ENCODE measurements around the gene CRHR1. TPM values are rescaled to one million over a fixed set of nuclear protein-coding genes. Genes with fewer than 3 reads are reported as not detected.

Gene CRHR1
- polyA plus RNA-seq, 1 donor (not counting 4 experiments of a cell fraction or from before 2014, with no cell fraction given), result not detected

DNA sequence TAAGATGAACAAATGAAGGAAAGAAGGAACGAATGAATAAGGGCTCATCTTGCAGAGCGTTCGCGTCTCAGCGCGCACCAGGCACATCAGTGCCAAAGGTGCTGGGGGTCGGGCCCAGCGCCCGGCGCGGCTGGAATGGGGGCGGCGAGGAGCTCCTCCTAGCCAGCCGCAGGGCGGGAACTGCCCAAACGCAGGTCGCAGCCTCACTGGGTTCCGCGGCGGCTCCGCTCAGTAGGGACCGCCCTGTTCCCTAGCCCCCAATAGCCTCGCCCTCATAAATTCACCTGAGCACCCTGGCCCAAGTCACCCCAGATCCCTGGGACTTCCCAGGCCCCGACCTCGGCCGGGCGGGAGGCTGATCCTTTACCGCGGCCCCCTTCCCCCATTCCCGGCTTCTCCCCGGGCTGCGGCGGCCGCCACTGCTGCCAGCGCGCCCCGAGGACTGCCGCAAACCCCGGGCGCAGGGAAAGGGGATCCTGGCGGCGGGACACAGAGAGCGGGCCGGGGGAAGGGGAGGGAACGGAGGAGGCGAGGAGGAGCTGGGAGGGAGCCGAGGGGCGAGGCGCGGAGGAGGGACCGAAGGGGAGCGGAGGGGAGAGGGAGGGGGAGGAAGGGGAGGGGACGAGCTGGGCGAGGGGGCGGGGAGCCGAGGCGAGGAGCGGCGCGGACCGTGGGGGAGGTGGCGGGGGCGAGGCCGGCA, 377 bp upstream of the CRHR1 start:
- FAIRE-seq (no peak), DNase-seq (ENCODE audit: low read depth, low spot score) (no peak)
- Histone ChIP-seq H3K9me1 (ENCODE audit: control insufficient read depth, extremely low read depth, insufficient read depth, low read length) (no peaks in the 10 kb centered on the region), H3K9ac (ENCODE audit: control insufficient read depth, extremely low read depth, insufficient read depth, low read length) (no peak overlapping the region), H3K4me1 (ENCODE audit: control insufficient read depth, extremely low read depth, insufficient read depth, low read length) (peaks cover 7% of the 10 kb centered on the region), H3K79me2 (ENCODE audit: control insufficient read depth, insufficient read depth, low read length) (no peaks in the 10 kb centered on the region), H3K4me3 (ENCODE audit: control insufficient read depth in 2 of 3, extremely low read depth in 1 of 3, insufficient read depth in 2 of 3, low read depth in 1 of 3, low read length in 3 of 3) (peak overlapping the region in 1 of 3 experiments; percentile 23), H3K27me3 (ENCODE audit: control insufficient read depth, extremely low read depth, insufficient read depth, low read length) (peaks cover 86% of the 10 kb centered on the region), H3K36me3 (ENCODE audit: control insufficient read depth in 2 of 2, extremely low read depth in 1 of 2, insufficient read depth in 2 of 2, low read length in 2 of 2) (no peaks in the 10 kb centered on the region), H3K27ac (ENCODE audit: control insufficient read depth, insufficient read depth, low read length) (no peak overlapping the region), H3K4me2 (ENCODE audit: control insufficient read depth, extremely low read depth, insufficient read depth, low read depth, low read length) (no peak overlapping the region), H3K9me3 (ENCODE audit: control insufficient read depth, low read depth, low read length) (no peaks in the 10 kb centered on the region), H4K20me1 (ENCODE audit: control insufficient read depth, extremely low read depth, insufficient read depth, low read length) (no peaks in the 10 kb centered on the region), H2AFZ (ENCODE audit: control insufficient read depth, low read length) (no peak overlapping the region)
- TF ChIP-seq, protein P1, sequence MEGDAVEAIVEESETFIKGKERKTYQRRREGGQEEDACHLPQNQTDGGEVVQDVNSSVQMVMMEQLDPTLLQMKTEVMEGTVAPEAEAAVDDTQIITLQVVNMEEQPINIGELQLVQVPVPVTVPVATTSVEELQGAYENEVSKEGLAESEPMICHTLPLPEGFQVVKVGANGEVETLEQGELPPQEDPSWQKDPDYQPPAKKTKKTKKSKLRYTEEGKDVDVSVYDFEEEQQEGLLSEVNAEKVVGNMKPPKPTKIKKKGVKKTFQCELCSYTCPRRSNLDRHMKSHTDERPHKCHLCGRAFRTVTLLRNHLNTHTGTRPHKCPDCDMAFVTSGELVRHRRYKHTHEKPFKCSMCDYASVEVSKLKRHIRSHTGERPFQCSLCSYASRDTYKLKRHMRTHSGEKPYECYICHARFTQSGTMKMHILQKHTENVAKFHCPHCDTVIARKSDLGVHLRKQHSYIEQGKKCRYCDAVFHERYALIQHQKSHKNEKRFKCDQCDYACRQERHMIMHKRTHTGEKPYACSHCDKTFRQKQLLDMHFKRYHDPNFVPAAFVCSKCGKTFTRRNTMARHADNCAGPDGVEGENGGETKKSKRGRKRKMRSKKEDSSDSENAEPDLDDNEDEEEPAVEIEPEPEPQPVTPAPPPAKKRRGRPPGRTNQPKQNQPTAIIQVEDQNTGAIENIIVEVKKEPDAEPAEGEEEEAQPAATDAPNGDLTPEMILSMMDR (optimal IDR thresholded peaks at IDR 0.05 in 1 of 3, IDR thresholded peaks at IDR 0.05 in 1 of 3, conservative IDR thresholded peaks at IDR 0.05 in 1 of 3; ENCODE audit: extremely low read depth in 1 of 3, insufficient read depth in 2 of 3, low read length in 3 of 3), result no peak
- peak; percentile 99 for TF ChIP-seq EZH2 (IDR thresholded peaks at IDR 0.05; ENCODE audit: low read length)
- dilution Hi-C loops (cut with MboI; ENCODE audit: extremely low pct_ligation_motif_present, low sequenced_read_pairs), result no loop called here

DNA sequence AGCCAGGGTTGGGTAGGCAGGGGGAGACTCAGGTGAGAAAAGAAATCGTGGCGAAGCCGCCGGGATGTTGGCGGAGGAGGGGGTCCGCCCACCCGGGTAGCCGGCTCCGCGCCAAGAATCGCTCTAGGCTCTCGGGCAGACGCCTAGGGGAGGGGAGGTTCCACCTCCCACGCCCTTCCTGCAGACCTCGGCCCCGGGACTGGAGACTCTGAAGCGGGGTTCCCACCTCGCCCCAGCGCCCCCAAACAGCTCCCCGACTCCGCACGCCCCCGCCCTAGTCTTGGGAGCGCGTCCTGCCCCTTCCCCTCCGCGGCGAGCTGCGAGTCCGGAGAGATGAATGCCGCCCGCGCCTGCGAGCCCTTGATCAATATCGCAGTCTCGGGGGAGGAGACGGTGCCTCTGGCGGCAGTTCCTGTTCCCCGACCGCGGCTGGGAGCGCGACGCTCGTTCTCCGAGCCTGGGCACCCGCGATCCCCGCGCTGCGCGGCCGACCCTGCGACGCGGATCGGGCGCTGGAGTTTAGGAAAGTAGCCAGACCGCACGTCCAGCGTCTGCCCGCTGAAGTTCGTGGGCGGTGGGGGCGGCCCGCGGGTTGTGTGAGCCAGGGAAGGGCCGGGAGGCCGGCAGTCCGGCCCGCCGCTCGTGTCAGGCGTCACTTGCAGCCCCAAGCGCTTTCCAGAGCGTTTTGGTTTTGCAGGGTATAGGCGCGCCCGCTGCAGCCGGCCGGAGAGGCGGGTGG, 790 bp downstream of the CRHR1 start:
- H3K9me1 ChIP-seq (ENCODE audit: control insufficient read depth, extremely low read depth, insufficient read depth, low read length), result no peaks in the 10 kb centered on the region
- H3K9me3 ChIP-seq (ENCODE audit: control insufficient read depth, low read depth, low read length), result no peaks in the 10 kb centered on the region
- peak overlapping the region; percentile 14 to 28 (median 27) for H3K4me3 ChIP-seq (ENCODE audit: control insufficient read depth in 2 of 3, extremely low read depth in 1 of 3, insufficient read depth in 2 of 3, low read depth in 1 of 3, low read length in 3 of 3)
- TF ChIP-seq EZH2 (IDR thresholded peaks at IDR 0.05; ENCODE audit: low read length), result peak; percentile 96
- TF ChIP-seq, protein P1 (optimal IDR thresholded peaks at IDR 0.05 in 1 of 3, IDR thresholded peaks at IDR 0.05 in 1 of 3, conservative IDR thresholded peaks at IDR 0.05 in 1 of 3; ENCODE audit: extremely low read depth in 1 of 3, insufficient read depth in 2 of 3, low read length in 3 of 3), result no peak
- no peak overlapping the region for H3K9ac ChIP-seq (ENCODE audit: control insufficient read depth, extremely low read depth, insufficient read depth, low read length)
- no peak for FAIRE-seq
- H3K27ac ChIP-seq (ENCODE audit: control insufficient read depth, insufficient read depth, low read length), result no peak overlapping the region
- H4K20me1 ChIP-seq (ENCODE audit: control insufficient read depth, extremely low read depth, insufficient read depth, low read length), result no peaks in the 10 kb centered on the region
- H2AFZ ChIP-seq (ENCODE audit: control insufficient read depth, low read length), result peak overlapping the region; percentile 5
- no peaks in the 10 kb centered on the region for H3K36me3 ChIP-seq (ENCODE audit: control insufficient read depth in 2 of 2, extremely low read depth in 1 of 2, insufficient read depth in 2 of 2, low read length in 2 of 2)
- peak overlapping the region; percentile 55 for H3K4me2 ChIP-seq (ENCODE audit: control insufficient read depth, extremely low read depth, insufficient read depth, low read depth, low read length)
- peaks cover 7% of the 10 kb centered on the region for H3K4me1 ChIP-seq (ENCODE audit: control insufficient read depth, extremely low read depth, insufficient read depth, low read length)
- dilution Hi-C loops (cut with MboI; ENCODE audit: extremely low pct_ligation_motif_present, low sequenced_read_pairs), result no loop called here
- no peaks in the 10 kb centered on the region for H3K79me2 ChIP-seq (ENCODE audit: control insufficient read depth, insufficient read depth, low read length)
- DNase-seq (ENCODE audit: low read depth, low spot score), result no peak
- H3K27me3 ChIP-seq (ENCODE audit: control insufficient read depth, extremely low read depth, insufficient read depth, low read length), result peaks cover 88% of the 10 kb centered on the region

All from keratinocyte (primary cell).